HG02642 (cell line): ENCODE data around the gene EVC2.
"Not testable (repeated sequence)": the region's sequence is repeated elsewhere in the genome, so short reads cannot be mapped to it uniquely, and the experiment has no call there.

ENCODE experiments used
- ATAC-seq: cut with Tn5 transposase; IDR thresholded peaks from one replicate; pipeline ENCODE4 v1.9.1; 2021; ENCODE audit warnings: mild to moderate bottlenecking; ENCODE audit not compliant: unreplicated experiment, poor library complexity

EVC2 gene

GRCh38 chr4:5636766-5637670 is 71.3 kb downstream of the EVC2 start:
- no peak for ATAC-seq

GRCh38 chr4:5635826-5636195 is 72.5 kb downstream of the EVC2 start:
- no peak for ATAC-seq

- ATAC-seq, result no peak
Observed at GRCh38 chr4:5632571-5632970, 75.8 kb downstream of the EVC2 start.

GRCh38 chr4:5632066-5632440 is 76.3 kb downstream of the EVC2 start:
- no peak for ATAC-seq

GRCh38 chr4:5631352-5632065 is 76.8 kb downstream of the EVC2 start:
- ATAC-seq, result no peak

- no peak for ATAC-seq
Observed at GRCh38 chr4:5630762-5631161, 77.6 kb downstream of the EVC2 start.

- ATAC-seq, result no peak
Observed at GRCh38 chr4:5629542-5629941, 78.8 kb downstream of the EVC2 start.

DNA sequence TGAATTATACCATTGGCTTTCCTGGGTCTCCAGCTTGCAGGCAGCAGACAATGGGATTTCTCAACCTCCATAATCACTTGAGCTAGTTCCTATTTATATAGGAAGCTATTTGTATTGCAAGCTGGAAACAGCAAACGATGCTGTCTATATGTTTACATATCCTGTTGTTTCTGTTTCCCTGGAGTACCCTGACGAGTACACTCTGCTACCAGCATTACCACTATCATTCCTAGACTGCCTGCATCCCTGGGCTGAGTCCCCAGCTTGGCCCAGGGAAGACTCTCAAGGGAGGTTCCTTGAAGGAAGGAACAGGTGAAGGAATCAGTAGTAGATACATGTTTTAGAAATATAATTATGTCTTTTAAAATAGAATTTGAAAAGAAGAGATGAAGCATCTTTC is 81.4 kb downstream of the EVC2 start:
- no peak for ATAC-seq

GRCh38 chr4:5622596-5622995 is 85.8 kb downstream of the EVC2 start:
- no peak for ATAC-seq

DNA sequence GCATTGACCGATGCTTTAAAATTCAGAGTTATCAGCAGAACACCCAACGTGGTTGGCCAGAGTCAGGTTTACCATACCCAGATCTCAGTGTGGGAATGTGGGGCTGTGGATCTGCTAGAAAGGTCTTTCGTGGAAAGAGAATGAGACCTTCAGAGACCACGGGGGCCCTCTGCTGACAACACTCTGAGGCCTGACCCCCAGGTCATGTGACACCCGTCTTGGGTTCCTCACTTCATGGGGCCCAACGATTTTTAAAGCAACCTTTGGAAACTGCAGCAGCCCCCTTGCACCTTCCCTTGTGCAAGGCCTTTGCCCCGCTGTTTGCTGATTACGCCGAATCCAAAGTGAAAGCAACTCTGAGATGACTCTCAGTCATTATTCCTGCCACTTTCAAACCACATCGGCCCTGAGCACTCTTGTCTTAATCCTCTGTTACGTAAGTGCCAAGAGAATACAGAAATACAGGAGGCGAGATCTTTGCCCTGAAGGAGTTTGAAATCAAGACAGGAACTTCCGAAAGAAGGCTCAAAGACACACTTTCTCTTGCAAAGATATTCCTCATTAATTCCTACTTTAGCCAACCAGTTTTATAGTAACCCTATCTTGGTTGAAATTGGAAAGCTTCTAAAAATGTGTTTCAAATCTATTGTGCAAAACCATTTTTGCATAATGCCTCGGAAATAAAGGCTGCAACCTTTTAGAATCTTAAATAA is 88.3 kb downstream of the EVC2 start:
- ATAC-seq, result no peak

DNA sequence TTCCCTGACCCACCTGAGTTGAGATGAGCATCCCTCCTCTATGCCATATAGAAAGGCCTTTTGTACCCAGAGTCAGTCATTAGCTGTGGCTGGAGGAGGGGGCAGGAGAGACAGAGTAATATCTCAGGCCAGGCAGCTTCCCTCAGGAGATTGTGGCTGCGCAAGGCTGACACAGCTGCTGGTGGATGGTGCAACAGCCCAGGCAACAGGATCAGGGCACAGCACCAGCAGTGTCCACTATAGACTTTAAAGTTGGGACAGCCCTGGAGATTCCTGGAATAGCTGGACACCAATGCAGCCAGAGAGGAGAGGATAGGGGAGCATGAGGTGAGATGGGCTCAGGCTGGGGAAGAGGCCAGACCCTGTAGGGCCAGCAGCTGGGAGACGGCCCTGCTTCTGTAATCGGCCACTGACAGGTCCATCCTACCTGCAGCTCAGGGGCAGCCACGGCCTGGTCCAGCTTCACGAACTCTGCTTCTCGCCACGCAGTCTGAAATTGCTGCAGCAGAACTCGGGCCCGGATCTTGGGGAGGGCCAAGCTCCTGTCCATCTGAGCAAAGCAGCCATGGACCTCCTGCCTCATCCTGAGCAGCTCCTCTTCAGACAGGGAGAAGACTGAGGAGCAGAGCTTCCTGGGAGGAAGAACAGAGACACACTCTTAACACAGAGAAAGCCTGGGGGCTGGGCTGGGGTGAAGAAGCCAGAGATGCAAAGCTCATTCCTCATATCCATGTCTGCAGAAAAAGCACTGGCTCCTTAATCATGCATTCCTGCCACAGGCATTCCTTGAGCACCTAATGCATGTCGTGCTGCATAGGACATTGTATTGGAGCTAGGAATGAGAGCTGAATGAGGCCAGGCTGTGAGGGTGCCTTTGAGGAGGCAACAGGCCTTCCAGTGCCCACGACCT is 90.1 kb downstream of the EVC2 start:
- ATAC-seq, result no peak

GRCh38 chr4:5616331-5616950 is 91.9 kb downstream of the EVC2 start:
- no peak for ATAC-seq

DNA sequence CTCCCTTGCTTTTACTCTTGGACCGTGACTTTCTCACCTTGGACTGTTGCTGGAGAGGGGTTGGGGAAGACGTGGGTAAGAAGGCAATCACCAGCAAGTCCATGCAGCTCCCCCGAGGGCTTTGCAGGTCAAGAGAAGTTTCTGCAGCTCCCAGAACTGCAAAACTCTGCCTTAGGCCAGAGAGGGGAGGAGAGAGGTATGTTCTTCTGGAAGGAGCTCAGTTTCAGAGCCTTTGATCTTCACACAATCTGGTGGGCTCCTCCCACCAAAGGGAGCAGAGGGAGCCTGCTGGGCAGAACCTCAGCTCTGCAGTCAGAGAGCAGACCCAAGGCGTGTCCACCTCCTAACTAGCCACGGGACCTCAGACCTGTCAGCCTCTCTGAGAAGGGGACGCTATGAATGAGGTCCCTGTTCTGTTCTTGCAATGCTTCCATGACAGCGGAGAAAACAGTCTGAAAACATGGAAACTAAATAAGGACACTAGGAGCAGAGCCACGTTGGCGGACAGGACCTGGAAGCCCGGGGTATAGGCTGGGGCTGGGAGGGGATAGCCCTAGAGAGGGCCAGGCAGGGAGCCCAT is 92.8 kb downstream of the EVC2 start:
- ATAC-seq, result no peak

- no peak for ATAC-seq
Observed at GRCh38 chr4:5611750-5612149, 96.6 kb downstream of the EVC2 start.

GRCh38 chr4:5609306-5610007 is 98.9 kb downstream of the EVC2 start:
- ATAC-seq, result no peak

DNA sequence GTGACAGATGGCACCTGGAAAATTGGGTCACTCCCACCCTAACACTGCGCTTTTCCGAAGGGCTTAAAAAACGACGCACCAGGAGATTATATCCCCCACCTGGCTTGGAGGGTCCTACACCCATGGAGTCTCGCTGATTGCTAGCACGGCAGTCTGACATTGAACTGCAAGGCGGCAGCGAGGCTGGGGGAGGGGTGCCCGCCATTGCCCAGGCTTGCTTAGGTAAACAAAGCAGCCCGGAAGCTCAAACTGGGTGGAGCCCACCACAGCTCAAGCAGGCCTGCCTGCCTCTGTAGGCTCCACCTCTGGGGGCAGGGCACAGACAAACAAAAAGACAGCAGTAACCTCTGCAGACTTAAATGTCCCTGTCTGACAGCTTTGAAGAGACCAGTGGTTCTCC is 114.5 kb downstream of the EVC2 start:
- not testable (repeated sequence) for ATAC-seq

- no peak for ATAC-seq
Observed at GRCh38 chr4:5592272-5592671, 116.1 kb downstream of the EVC2 start.

DNA sequence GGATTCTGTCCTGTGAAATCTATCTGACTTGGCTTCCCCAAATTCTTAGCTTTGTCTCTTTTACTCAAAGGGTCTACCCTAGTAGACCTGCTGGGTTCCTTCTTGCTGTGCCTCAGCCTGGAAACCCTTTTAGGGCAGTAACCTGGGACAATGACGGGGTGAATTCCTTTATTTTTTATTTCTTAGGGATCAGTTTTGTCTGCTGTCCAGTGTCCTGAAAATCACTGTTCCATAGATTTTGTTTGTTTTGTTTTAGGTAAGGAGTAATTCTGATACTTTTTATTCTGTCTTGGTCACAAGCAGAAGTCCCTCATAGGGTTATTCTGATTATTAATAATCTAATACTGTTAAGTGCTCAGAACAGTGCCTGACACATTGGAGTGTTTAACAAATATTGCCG is 118.9 kb downstream of the EVC2 start:
- no peak for ATAC-seq

DNA sequence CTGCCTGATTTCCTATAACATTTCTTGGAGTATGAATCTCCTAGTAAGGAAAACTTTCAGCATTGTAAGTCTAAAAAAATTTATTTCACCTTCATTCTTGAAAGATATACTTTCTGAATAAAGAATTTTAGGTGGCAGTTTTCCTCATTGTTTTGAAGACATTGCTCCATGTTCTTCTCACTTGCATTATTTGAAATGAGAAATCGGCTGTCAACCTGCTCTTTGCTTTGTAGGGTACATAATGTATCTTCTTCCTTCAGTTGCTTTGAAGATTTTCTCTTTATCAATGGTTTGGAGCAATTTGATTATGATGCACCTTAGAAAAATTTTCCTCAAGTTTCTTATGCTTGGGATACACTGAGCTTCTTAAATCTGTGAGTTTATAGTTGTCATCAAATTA is 120.3 kb downstream of the EVC2 start:
- no peak for ATAC-seq
